T-cell (primary cell): Measurements from ENCODE around the gene RUNX1. TPM values are rescaled to one million over a fixed set of nuclear protein-coding genes. Genes with fewer than 3 reads are reported as not detected.
A peak's percentile ranks its signal among the peaks of the same experiment; 100 is the strongest.

Experiments used
- ATAC-seq, 4 experiments: fragments of 200-7000 bp in 3 of 4; fragments of 150-1000 bp in 1 of 4; cut with Tn5 transposase; replicated peaks in 1 of 4; 1 replicate in 3 of 4; 2 replicates in 1 of 4; pipeline ENCODE4 v1.10.0; 2021; ENCODE audit warnings: moderate library complexity in 3 of 4, mild to moderate bottlenecking in 2 of 4, moderate number of reproducible peaks in 1 of 4
- CTCF ChIA-PET, 2 donors: fragments of 300-600 bp; sonication (Branson Sonifier 250); formaldehyde crosslinking; loops; one replicate each; lab custom pipeline; 2022; ENCODE audit warnings: antibody characterized with exemption in 2 of 2; lab: Charles Lee
- POLR2A ChIA-PET, 2 donors: fragments of 300-600 bp; sonication (Branson Sonifier 250); formaldehyde crosslinking; loops; one replicate each; lab custom pipeline; 2022; ENCODE audit warnings: antibody characterized with exemption in 2 of 2; lab: Charles Lee
- DNase-seq, 35 experiments: peaks; one replicate each; pipeline versions ENCODE4 v3.0.0 to v3.0.0-alpha.2; 2013 to 2023
- H3K27ac ChIP-seq: one replicate; pipeline ENCODE4 v1.5.1; 2013; ENCODE audit warnings: low read length
- H3K27me3 ChIP-seq, 2 experiments: replicated peaks in 1 of 2; 1 replicate in 1 of 2; 2 replicates in 1 of 2; pipeline versions ENCODE4 v1.6.1 to v1.7.0; 2013; ENCODE audit warnings: low read length in 1 of 2, mixed read lengths in 1 of 2; ENCODE audit not compliant: control insufficient read depth in 2 of 2, insufficient read depth in 2 of 2; ENCODE audit errors: extremely low read depth in 1 of 2
- H3K36me3 ChIP-seq, 2 donors: 1 replicate in 1 of 2; 2 replicates in 1 of 2; pipeline versions ENCODE4 v1.6.1 to v1.7.0; 2013; ENCODE audit warnings: low read length in 1 of 2; ENCODE audit not compliant: control insufficient read depth in 2 of 2, insufficient read depth in 1 of 2; ENCODE audit errors: extremely low read depth in 1 of 2
- H3K4me1 ChIP-seq, 2 experiments: 1 replicate in 1 of 2; 2 replicates in 1 of 2; pipeline versions ENCODE4 v1.6.1 to v1.7.0; 2013; ENCODE audit warnings: low read length in 2 of 2, mixed read lengths in 1 of 2; ENCODE audit not compliant: insufficient read depth in 2 of 2, control insufficient read depth in 1 of 2; ENCODE audit errors: extremely low read depth in 1 of 2
- H3K4me3 ChIP-seq, 2 donors: 1 replicate in 1 of 2; 2 replicates in 1 of 2; pipeline versions ENCODE4 v1.5.1 to v1.7.0; 2013; ENCODE audit warnings: mild to moderate bottlenecking in 2 of 2, low read length in 1 of 2, moderate library complexity in 1 of 2; ENCODE audit not compliant: control insufficient read depth in 1 of 2; ENCODE audit errors: extremely low read depth in 1 of 2
- H3K9me3 ChIP-seq: 2 replicates; pipeline ENCODE4 v1.7.0; 2013
- H3K27ac Mint-ChIP-seq, 2 donors: one replicate each; pipeline ENCODE4 v1.8.0; 2020 to 2021; ENCODE audit warnings: mild to moderate bottlenecking in 2 of 2, mixed read lengths in 2 of 2
- H3K27me3 Mint-ChIP-seq, 2 donors: one replicate each; pipeline ENCODE4 v1.8.0; 2021 to 2022; ENCODE audit warnings: mixed read lengths in 2 of 2
- H3K36me3 Mint-ChIP-seq: one replicate; pipeline ENCODE4 v1.8.0; 2021; ENCODE audit warnings: mixed read lengths
- H3K4me1 Mint-ChIP-seq, 3 donors: one replicate each; pipeline ENCODE4 v1.8.0; 2020 to 2022; ENCODE audit warnings: mixed read lengths in 3 of 3, mild to moderate bottlenecking in 1 of 3
- H3K4me3 Mint-ChIP-seq, 3 donors: one replicate each; pipeline ENCODE4 v1.8.0; 2020 to 2022; ENCODE audit warnings: mild to moderate bottlenecking in 3 of 3, mixed read lengths in 3 of 3, moderate library complexity in 3 of 3
- H3K9me3 Mint-ChIP-seq, 3 donors: one replicate each; pipeline ENCODE4 v1.8.0; 2020 to 2022; ENCODE audit warnings: mixed read lengths in 3 of 3
- WGBS: methylation state at CpG from one replicate; pipeline ENCODE4 v1.1.5; 2013; ENCODE audit warnings: missing lambda C conversion rate; ENCODE audit not compliant: insufficient coverage; 5-methylcytosine and 5-hydroxymethylcytosine counted together
- total RNA-seq, 35 experiments: library from RNA in 6 of 35; stranded (reverse) in 6 of 35; fragments of 120-200 nt in 1 of 35; gene quantifications; one replicate each; pipeline versions ENCODE4 v1.2.1 to v1.2.4 and lab custom pipeline; 2013 to 2026

RUNX1 gene
- total RNA-seq, 5 donors from 2014 or later (not counting 1 experiment from before 2014, with no cell fraction given): 87.0 to 117 (median 104) TPM

- Histone ChIP-seq H3K27me3 (no peaks in the 10 kb centered on the region), H3K36me3 (peaks cover 0 to 5% of the 10 kb centered on the region in 2 donors), H3K4me3 (peak overlapping the region; percentile 45 to 67), H3K27ac (no peak overlapping the region), H3K9me3 (no peaks in the 10 kb centered on the region), H3K4me1 (peaks cover 47 to 50% of the 10 kb centered on the region in 2 experiments)
- Mint-ChIP-seq H3K4me1 (peaks cover 61 to 68% (median 62%) of the 10 kb centered on the region in 3 donors), H3K4me3 (peak overlapping the region; percentile 88 to 98 (median 96)), H3K36me3 (peaks cover 9% of the 10 kb centered on the region), H3K27ac (peak overlapping the region; percentile 96 to 98), H3K9me3 (no peaks in the 10 kb centered on the region), H3K27me3 (no peaks in the 10 kb centered on the region)
- no peak for DNase-seq
- WGBS: no CpG with 5 or more reads among the region's 15 CpGs
- CTCF ChIA-PET: interaction anchor here in 1 of 2 donors (0.9 to 1.8 kb wide), 6 partner anchors 13 to 1225 kb away, joined by 3 to 8 read pairs (median 4); no protein-coding TSS in a partner anchor
- POLR2A ChIA-PET: interaction anchor here in 1 of 2 donors (0.6 to 1.0 kb wide), 3 partner anchors 8 to 59 kb away, joined by 3 to 6 read pairs (median 5); no protein-coding TSS in a partner anchor
- ATAC-seq: no peak
Observed at GRCh38 chr21:34887105-34887442, 162.0 kb downstream of the RUNX1 start.

- H3K9me3 ChIP-seq: no peaks in the 10 kb centered on the region
- H3K27ac Mint-ChIP-seq: peak overlapping the region; percentile 55 to 96
- peak in 11 of 35 experiments; percentile 9 to 61 (median 20) for DNase-seq
- POLR2A ChIA-PET: interaction anchor here in 1 of 2 donors (0.7 to 1.0 kb wide), 3 partner anchors 7 to 160 kb away, joined by 3 to 5 read pairs (median 3); no protein-coding TSS in a partner anchor
- H3K4me3 ChIP-seq: peak overlapping the region; percentile 45 to 67
- no peaks in the 10 kb centered on the region for H3K9me3 Mint-ChIP-seq
- H3K27me3 ChIP-seq: no peaks in the 10 kb centered on the region
- H3K36me3 ChIP-seq: peaks cover 0 to 5% of the 10 kb centered on the region in 2 donors
- CTCF ChIA-PET: interaction anchor here in 1 of 2 donors (0.5 to 1.5 kb wide), 6 partner anchors 95 to 1229 kb away, joined by 3 to 6 read pairs (median 4); no protein-coding TSS in a partner anchor
- H3K36me3 Mint-ChIP-seq: peaks cover 9% of the 10 kb centered on the region
- WGBS: 33% methylated on average over 45 of the region's 56 CpGs
- H3K27ac ChIP-seq: no peak overlapping the region
- peaks cover 60 to 66% (median 62%) of the 10 kb centered on the region in 3 donors for H3K4me1 Mint-ChIP-seq
- H3K27me3 Mint-ChIP-seq: no peaks in the 10 kb centered on the region
- no peak for ATAC-seq
- H3K4me3 Mint-ChIP-seq: peak overlapping the region; percentile 88 to 98 (median 96)
- H3K4me1 ChIP-seq: peaks cover 44 to 47% of the 10 kb centered on the region in 2 experiments
Observed at GRCh38 chr21:34886240-34887104, 162.6 kb downstream of the RUNX1 start.

- Histone ChIP-seq H3K4me3 (peak overlapping the region; percentile 45 to 67), H3K9me3 (no peaks in the 10 kb centered on the region), H3K27me3 (no peaks in the 10 kb centered on the region), H3K36me3 (no peaks in the 10 kb centered on the region), H3K4me1 (peaks cover 40 to 43% of the 10 kb centered on the region in 2 experiments), H3K27ac (no peak overlapping the region)
- H3K4me3 Mint-ChIP-seq: peak overlapping the region; percentile 88 to 98 (median 96)
- DNase-seq (no peak), ATAC-seq (no peak)
- H3K36me3 Mint-ChIP-seq: peaks cover 13% of the 10 kb centered on the region
- ChIA-PET POLR2A (interaction anchor here in 1 of 2 donors (0.7 kb wide), 1 partner anchor 161 kb away, joined by 3 read pairs; no protein-coding TSS in a partner anchor), CTCF (interaction anchor here in 1 of 2 donors (1.2 to 1.5 kb wide), 4 partner anchors 95 to 515 kb away, joined by 3 to 6 read pairs (median 4); no protein-coding TSS in a partner anchor)
- H3K9me3 Mint-ChIP-seq: no peaks in the 10 kb centered on the region
- peaks cover 57 to 61% (median 60%) of the 10 kb centered on the region in 3 donors for H3K4me1 Mint-ChIP-seq
- 80% methylated on average over 10 of the region's 24 CpGs for WGBS
- peak overlapping the region; percentile 52 to 55 for H3K27ac Mint-ChIP-seq
- H3K27me3 Mint-ChIP-seq: no peaks in the 10 kb centered on the region
Observed at GRCh38 chr21:34885626-34886239, 163.4 kb downstream of the RUNX1 start.

GRCh38 chr21:34885125-34885524 is 164.0 kb downstream of the RUNX1 start:
- no peaks in the 10 kb centered on the region for H3K9me3 ChIP-seq
- peak overlapping the region; percentile 88 to 98 (median 96) for H3K4me3 Mint-ChIP-seq
- H3K4me3 ChIP-seq: no peak overlapping the region
- H3K4me1 ChIP-seq: peaks cover 34 to 42% of the 10 kb centered on the region in 2 experiments
- H3K27me3 ChIP-seq: no peaks in the 10 kb centered on the region
- POLR2A ChIA-PET: interaction anchor here in 1 of 2 donors (0.8 kb wide), 1 partner anchor 1213 kb away, joined by 3 read pairs; no protein-coding TSS in a partner anchor
- H3K36me3 Mint-ChIP-seq: peaks cover 18% of the 10 kb centered on the region
- peaks cover 0 to 4% of the 10 kb centered on the region in 2 donors for H3K36me3 ChIP-seq
- CTCF ChIA-PET: interaction anchor here in 1 of 2 donors (1.3 to 1.5 kb wide), 2 partner anchors 96 to 515 kb away, joined by 4 to 6 read pairs; no protein-coding TSS in a partner anchor
- DNase-seq (no peak), ATAC-seq (no peak)
- no CpG with 5 or more reads among the region's 6 CpGs for WGBS
- H3K27ac ChIP-seq: no peak overlapping the region
- H3K9me3 Mint-ChIP-seq: no peaks in the 10 kb centered on the region
- peak overlapping the region in 1 of 2 donors; percentile 6 for H3K27ac Mint-ChIP-seq
- peaks cover 57 to 64% (median 60%) of the 10 kb centered on the region in 3 donors for H3K4me1 Mint-ChIP-seq
- H3K27me3 Mint-ChIP-seq: no peaks in the 10 kb centered on the region

- peak overlapping the region in 1 of 3 donors; percentile 17 for H3K4me3 Mint-ChIP-seq
- peaks cover 62 to 68% (median 66%) of the 10 kb centered on the region in 3 donors for H3K4me1 Mint-ChIP-seq
- CTCF ChIA-PET: interaction anchor here in 1 of 2 donors (0.6 to 1.6 kb wide), 2 partner anchors 516 to 517 kb away, joined by 3 to 4 read pairs; no protein-coding TSS in a partner anchor
Observed at GRCh38 chr21:34884346-34884929, 164.7 kb downstream of the RUNX1 start.

More at GRCh38 chr21:34884346-34884929, 164.7 kb downstream of the RUNX1 start:
- no peaks in the 10 kb centered on the region for H3K9me3 ChIP-seq
- no CpG with 5 or more reads among the region's 3 CpGs for WGBS
- no peak overlapping the region for H3K27ac ChIP-seq
- no peaks in the 10 kb centered on the region for H3K27me3 ChIP-seq
- peaks cover 34 to 42% of the 10 kb centered on the region in 2 experiments for H3K4me1 ChIP-seq
- H3K27ac Mint-ChIP-seq: peak overlapping the region in 1 of 2 donors; percentile 11
- no peaks in the 10 kb centered on the region for H3K27me3 Mint-ChIP-seq
- no peaks in the 10 kb centered on the region for H3K9me3 Mint-ChIP-seq
- peaks cover 0 to 9% of the 10 kb centered on the region in 2 donors for H3K36me3 ChIP-seq
- no peak for DNase-seq
- ATAC-seq: no peak
- peaks cover 24% of the 10 kb centered on the region for H3K36me3 Mint-ChIP-seq
- H3K4me3 ChIP-seq: no peak overlapping the region
- POLR2A ChIA-PET: interaction anchor here in 1 of 2 donors (0.8 kb wide), 1 partner anchor 1214 kb away, joined by 3 read pairs; no protein-coding TSS in a partner anchor
